Caco-2 (cell line): ENCODE results near the gene GPRC6A. TPM values are rescaled to one million over a fixed set of nuclear protein-coding genes. Genes with fewer than 3 reads are reported as not detected.

Experiments used
- BruUV-seq: library from RNA; stranded (reverse); fragments of 400-500 nt; replicated peaks from 2 replicates; lab custom pipeline; 2021; lab: Mats Ljungman, UMichigan
- CTCF ChIA-PET: fragments of 300-600 bp; sonication (Branson Sonifier 250); formaldehyde crosslinking; loops from one replicate; lab custom pipeline; 2022; ENCODE audit warnings: antibody characterized with exemption; lab: Charles Lee
- POLR2A ChIA-PET: fragments of 300-600 bp; sonication (Branson Sonifier 250); formaldehyde crosslinking; loops from one replicate; lab custom pipeline; 2022; ENCODE audit warnings: antibody characterized with exemption; lab: Charles Lee
- DNase-seq, 2 experiments: peaks; one replicate each; pipeline versions ENCODE4 v3.0.0 to v3.0.0-alpha.2; 2020 to 2022
- H3K27me3 ChIP-seq: replicated peaks from 2 replicates; pipeline ENCODE4 v1.6.0; 2011; ENCODE audit warnings: low read length; ENCODE audit not compliant: control insufficient read depth, insufficient read depth
- H3K36me3 ChIP-seq: 2 replicates; pipeline ENCODE4 v1.5.1; 2011; ENCODE audit warnings: low read length; ENCODE audit not compliant: control insufficient read depth, insufficient read depth
- H3K4me1 ChIP-seq: fragments of 250-450 bp; sonication (Bioruptor Pico); 2 replicates; pipeline ENCODE4 v1.5.1; 2020; ENCODE audit warnings: mild to moderate bottlenecking
- H3K4me3 ChIP-seq: 2 replicates; pipeline ENCODE4 v1.5.1; 2011; ENCODE audit warnings: low read depth, mild to moderate bottlenecking, control low read depth, low read length
- H3K9me3 ChIP-seq: fragments of 250-450 bp; sonication (Bioruptor Pico); 2 replicates; pipeline ENCODE4 v1.5.1; 2020; ENCODE audit warnings: mild to moderate bottlenecking, moderate library complexity
- H3K27ac Mint-ChIP-seq: one replicate; pipeline ENCODE4 v1.8.0; 2022; ENCODE audit warnings: mixed read lengths; ENCODE audit not compliant: unreplicated experiment
- H3K27me3 Mint-ChIP-seq: one replicate; pipeline ENCODE4 v1.8.0; 2022; ENCODE audit warnings: mixed read lengths; ENCODE audit not compliant: insufficient read depth, unreplicated experiment
- H3K36me3 Mint-ChIP-seq: one replicate; pipeline ENCODE4 v1.8.0; 2022; ENCODE audit warnings: mild to moderate bottlenecking, mixed read lengths; ENCODE audit not compliant: insufficient read depth, unreplicated experiment
- H3K4me1 Mint-ChIP-seq: one replicate; pipeline ENCODE4 v1.8.0; 2022; ENCODE audit warnings: low read depth, mixed read lengths; ENCODE audit not compliant: unreplicated experiment
- H3K4me3 Mint-ChIP-seq: one replicate; pipeline ENCODE4 v1.8.0; 2022; ENCODE audit warnings: mild to moderate bottlenecking, moderate library complexity, mixed read lengths; ENCODE audit not compliant: unreplicated experiment
- H3K9me3 Mint-ChIP-seq: one replicate; pipeline ENCODE4 v1.8.0; 2022; ENCODE audit warnings: mixed read lengths; ENCODE audit not compliant: unreplicated experiment
- intact Hi-C: fragments of 100-400 bp; cut with micrococcal nuclease; formaldehyde crosslinking; loops from one replicate; pipeline ENCODE4 v1.10.0; 2022; ENCODE audit not compliant: unreplicated experiment
- total RNA-seq: library from RNA; stranded (reverse); gene quantifications from 2 replicates; pipeline ENCODE4 v1.2.3, GENCODE V29; 2022
- TF ChIP-seq, protein P1 (sequence below), 2 experiments: fragments of 200-600 bp in 1 of 2; IDR thresholded peaks; 1 replicate in 1 of 2; 2 replicates in 1 of 2; pipeline versions ENCODE4 v1.5.1 to v1.8.0; 2011 to 2022; ENCODE audit warnings: antibody characterized with exemption in 1 of 2, control low read depth in 1 of 2, inconsistent platforms in 1 of 2, low read depth in 1 of 2, low read length in 1 of 2, mild to moderate bottlenecking in 1 of 2, moderate library complexity in 1 of 2; ENCODE audit not compliant: insufficient read depth in 1 of 2, severe bottlenecking in 1 of 2, unreplicated experiment in 1 of 2

Gene GPRC6A
- total RNA-seq, 1 experiment from 2014 or later, result 0.41 TPM

DNA sequence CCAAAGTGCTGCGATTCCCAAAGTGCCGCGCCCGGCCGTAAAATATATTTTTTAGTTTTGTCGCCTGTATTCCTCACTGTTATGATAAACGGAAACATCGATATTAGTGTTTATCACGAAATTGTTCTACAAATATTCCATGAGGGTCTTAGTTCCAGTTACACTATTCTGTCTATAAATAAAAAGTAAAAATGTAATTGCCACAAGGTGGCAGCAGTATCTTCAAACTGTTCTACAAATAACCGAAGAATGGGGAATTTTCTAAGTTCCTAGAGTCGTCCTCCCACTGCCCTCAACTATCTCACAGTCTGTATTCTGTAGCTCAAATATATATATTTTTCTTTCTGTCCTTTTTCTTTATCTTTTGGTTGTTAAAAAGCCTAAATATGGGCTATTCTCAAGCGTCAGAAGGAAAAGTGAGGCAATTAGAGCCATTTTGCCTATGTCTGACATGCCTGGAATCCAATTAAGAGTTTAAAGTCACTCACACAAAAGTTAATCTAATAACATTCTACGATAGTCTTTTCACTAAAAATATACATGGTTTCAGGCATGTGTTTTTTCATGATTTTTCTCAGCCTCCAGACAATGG is 49.2 kb downstream of the GPRC6A start:
- TF ChIP-seq, protein P1, sequence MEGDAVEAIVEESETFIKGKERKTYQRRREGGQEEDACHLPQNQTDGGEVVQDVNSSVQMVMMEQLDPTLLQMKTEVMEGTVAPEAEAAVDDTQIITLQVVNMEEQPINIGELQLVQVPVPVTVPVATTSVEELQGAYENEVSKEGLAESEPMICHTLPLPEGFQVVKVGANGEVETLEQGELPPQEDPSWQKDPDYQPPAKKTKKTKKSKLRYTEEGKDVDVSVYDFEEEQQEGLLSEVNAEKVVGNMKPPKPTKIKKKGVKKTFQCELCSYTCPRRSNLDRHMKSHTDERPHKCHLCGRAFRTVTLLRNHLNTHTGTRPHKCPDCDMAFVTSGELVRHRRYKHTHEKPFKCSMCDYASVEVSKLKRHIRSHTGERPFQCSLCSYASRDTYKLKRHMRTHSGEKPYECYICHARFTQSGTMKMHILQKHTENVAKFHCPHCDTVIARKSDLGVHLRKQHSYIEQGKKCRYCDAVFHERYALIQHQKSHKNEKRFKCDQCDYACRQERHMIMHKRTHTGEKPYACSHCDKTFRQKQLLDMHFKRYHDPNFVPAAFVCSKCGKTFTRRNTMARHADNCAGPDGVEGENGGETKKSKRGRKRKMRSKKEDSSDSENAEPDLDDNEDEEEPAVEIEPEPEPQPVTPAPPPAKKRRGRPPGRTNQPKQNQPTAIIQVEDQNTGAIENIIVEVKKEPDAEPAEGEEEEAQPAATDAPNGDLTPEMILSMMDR (IDR thresholded peaks at IDR 0.05; ENCODE audit: insufficient read depth in 1 of 2, low read depth in 1 of 2, low read length in 1 of 2, severe bottlenecking in 1 of 2, unreplicated experiment in 1 of 2), result peak; percentile 23 to 65
- peak in 1 of 2 experiments; percentile 48 for DNase-seq
- no peaks in the 10 kb centered on the region for H3K36me3 Mint-ChIP-seq
- no TSS peak for BruUV-seq
- no peak overlapping the region for H3K4me3 Mint-ChIP-seq
- Histone ChIP-seq H3K4me1 (no peaks in the 10 kb centered on the region), H3K9me3 (no peaks in the 10 kb centered on the region), H3K27me3 (no peaks in the 10 kb centered on the region), H3K36me3 (no peaks in the 10 kb centered on the region), H3K4me3 (no peak overlapping the region)
- ChIA-PET POLR2A (no interaction called here), CTCF (interaction anchor here (0.6 kb wide), 1 partner anchor 67 kb away, joined by 3 read pairs; no protein-coding TSS in a partner anchor)
- no peak overlapping the region for H3K27ac Mint-ChIP-seq
- H3K4me1 Mint-ChIP-seq, result peaks cover 12% of the 10 kb centered on the region
- no peaks in the 10 kb centered on the region for H3K9me3 Mint-ChIP-seq
- H3K27me3 Mint-ChIP-seq, result no peaks in the 10 kb centered on the region
- intact Hi-C loops, result loop anchor here (1.0 kb wide), 2 partner anchors 68 to 190 kb away; no protein-coding TSS in a partner anchor

DNA sequence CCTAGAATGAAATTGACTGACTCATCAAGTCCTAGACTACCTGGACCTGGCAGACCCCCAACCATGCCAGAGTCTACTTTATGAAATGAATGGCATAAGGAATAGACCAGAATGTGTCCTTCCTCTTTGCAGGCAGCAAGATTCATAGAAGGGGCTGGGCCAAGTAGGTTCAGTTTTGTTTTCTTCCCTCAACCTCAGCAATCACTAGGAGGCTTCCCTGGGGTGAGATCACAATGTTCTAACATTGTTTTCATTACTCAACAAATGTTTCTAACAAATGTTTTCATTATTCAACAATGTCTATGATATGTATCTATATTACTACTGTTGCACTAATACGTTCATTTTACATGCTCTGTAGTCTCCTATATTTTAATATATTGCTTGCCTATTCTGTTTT is 55.0 kb downstream of the GPRC6A start:
- H3K4me3 ChIP-seq, result no peak overlapping the region
- Mint-ChIP-seq H3K4me3 (no peak overlapping the region), H3K36me3 (no peaks in the 10 kb centered on the region), H3K27me3 (no peaks in the 10 kb centered on the region), H3K27ac (no peak overlapping the region), H3K4me1 (peaks cover 4% of the 10 kb centered on the region), H3K9me3 (no peaks in the 10 kb centered on the region)
- no peak for DNase-seq
- intact Hi-C loops, result no loop called here
- no TSS peak for BruUV-seq
- POLR2A ChIA-PET, result no interaction called here
- H3K36me3 ChIP-seq, result no peaks in the 10 kb centered on the region
- no peaks in the 10 kb centered on the region for H3K4me1 ChIP-seq
- TF ChIP-seq, protein P1 (IDR thresholded peaks at IDR 0.05; ENCODE audit: insufficient read depth in 1 of 2, low read depth in 1 of 2, low read length in 1 of 2, severe bottlenecking in 1 of 2, unreplicated experiment in 1 of 2), result no peak
- CTCF ChIA-PET, result no interaction called here
- no peaks in the 10 kb centered on the region for H3K27me3 ChIP-seq
- no peaks in the 10 kb centered on the region for H3K9me3 ChIP-seq

- H3K4me1 ChIP-seq, result no peaks in the 10 kb centered on the region
- H3K27me3 Mint-ChIP-seq, result no peaks in the 10 kb centered on the region
- H3K4me3 Mint-ChIP-seq, result no peak overlapping the region
- no peak overlapping the region for H3K4me3 ChIP-seq
- H3K36me3 Mint-ChIP-seq, result no peaks in the 10 kb centered on the region
- no peaks in the 10 kb centered on the region for H3K27me3 ChIP-seq
- ChIA-PET POLR2A (no interaction called here), CTCF (no interaction called here)
- BruUV-seq, result no TSS peak
- intact Hi-C loops, result no loop called here
- no peak for DNase-seq
- no peak overlapping the region for H3K27ac Mint-ChIP-seq
- H3K9me3 ChIP-seq, result no peaks in the 10 kb centered on the region
- TF ChIP-seq, protein P1 (IDR thresholded peaks at IDR 0.05; ENCODE audit: insufficient read depth in 1 of 2, low read depth in 1 of 2, low read length in 1 of 2, severe bottlenecking in 1 of 2, unreplicated experiment in 1 of 2), result no peak
- H3K4me1 Mint-ChIP-seq, result peaks cover 7% of the 10 kb centered on the region
- no peaks in the 10 kb centered on the region for H3K36me3 ChIP-seq
- no peaks in the 10 kb centered on the region for H3K9me3 Mint-ChIP-seq
Observed at GRCh38 chr6:116772450-116772849, 56.4 kb downstream of the GPRC6A start.
